Measurements from ENCODE around the gene SNF8.

Gene SNF8

GRCh38 chr17:48961516-48962233, 17.0 kb upstream of the SNF8 start:
- no peak for TF ChIP-seq POLR2AphosphoS5 (IDR thresholded peaks at IDR 0.05; ENCODE audit: low read depth, low read length)
- TF ChIP-seq TAF1 (IDR thresholded peaks at IDR 0.05; ENCODE audit: borderline replicate concordance, insufficient read depth, low read length) = no peak
- TF ChIP-seq REST (IDR thresholded peaks at IDR 0.05; ENCODE audit: insufficient read depth in 1 of 2, low read depth in 2 of 2, low read length in 2 of 2) = no peak
- TF ChIP-seq FOXP2 (optimal IDR thresholded peaks at IDR 0.05; ENCODE audit: borderline replicate concordance, extremely low read depth, extremely low read length, insufficient read depth) = no peak
- TF ChIP-seq SIN3A (IDR thresholded peaks at IDR 0.05; ENCODE audit: borderline replicate concordance, insufficient read depth, low read length) = no peak

GRCh38 chr17:48960834-48961515, 16.3 kb upstream of the SNF8 start:
- TF ChIP-seq REST (IDR thresholded peaks at IDR 0.05; ENCODE audit: insufficient read depth in 1 of 2, low read depth in 2 of 2, low read length in 2 of 2) = no peak

- TF ChIP-seq TAF1 (IDR thresholded peaks at IDR 0.05; ENCODE audit: borderline replicate concordance, insufficient read depth, low read length) (no peak), SIN3A (IDR thresholded peaks at IDR 0.05; ENCODE audit: borderline replicate concordance, insufficient read depth, low read length) (no peak), REST (IDR thresholded peaks at IDR 0.05; ENCODE audit: insufficient read depth in 1 of 2, low read depth in 2 of 2, low read length in 2 of 2) (no peak), FOXP2 (optimal IDR thresholded peaks at IDR 0.05; ENCODE audit: borderline replicate concordance, extremely low read depth, extremely low read length, insufficient read depth) (no peak), POLR2AphosphoS5 (IDR thresholded peaks at IDR 0.05; ENCODE audit: low read depth, low read length) (no peak)
Observed at GRCh38 chr17:48954300-48954755, 9.7 kb upstream of the SNF8 start.

GRCh38 chr17:48952904-48953303, 8.3 kb upstream of the SNF8 start:
- TF ChIP-seq REST (IDR thresholded peaks at IDR 0.05; ENCODE audit: insufficient read depth in 1 of 2, low read depth in 2 of 2, low read length in 2 of 2) (no peak), FOXP2 (optimal IDR thresholded peaks at IDR 0.05; ENCODE audit: borderline replicate concordance, extremely low read depth, extremely low read length, insufficient read depth) (no peak), SIN3A (IDR thresholded peaks at IDR 0.05; ENCODE audit: borderline replicate concordance, insufficient read depth, low read length) (no peak), TAF1 (IDR thresholded peaks at IDR 0.05; ENCODE audit: borderline replicate concordance, insufficient read depth, low read length) (no peak), POLR2AphosphoS5 (IDR thresholded peaks at IDR 0.05; ENCODE audit: low read depth, low read length) (no peak)
